T-cell (primary cell): ENCODE data around the gene MORN1. TPM values are rescaled to one million over a fixed set of nuclear protein-coding genes. Genes with fewer than 3 reads are reported as not detected.

ENCODE experiments used
- ATAC-seq, 4 experiments: fragments of 200-7000 bp in 3 of 4; fragments of 150-1000 bp in 1 of 4; cut with Tn5 transposase; replicated peaks in 1 of 4; 1 replicate in 3 of 4; 2 replicates in 1 of 4; pipeline ENCODE4 v1.10.0; 2021; ENCODE audit warnings: moderate library complexity in 3 of 4, mild to moderate bottlenecking in 2 of 4, moderate number of reproducible peaks in 1 of 4
- CTCF ChIA-PET, 2 donors: fragments of 300-600 bp; sonication (Branson Sonifier 250); formaldehyde crosslinking; loops; one replicate each; lab custom pipeline; 2022; ENCODE audit warnings: antibody characterized with exemption in 2 of 2; lab: Charles Lee
- POLR2A ChIA-PET, 2 donors: fragments of 300-600 bp; sonication (Branson Sonifier 250); formaldehyde crosslinking; loops; one replicate each; lab custom pipeline; 2022; ENCODE audit warnings: antibody characterized with exemption in 2 of 2; lab: Charles Lee
- DNase-seq, 35 experiments: peaks; one replicate each; pipeline versions ENCODE4 v3.0.0 to v3.0.0-alpha.2; 2013 to 2023
- H3K27ac ChIP-seq: one replicate; pipeline ENCODE4 v1.5.1; 2013; ENCODE audit warnings: low read length
- H3K27me3 ChIP-seq, 2 experiments: replicated peaks in 1 of 2; 1 replicate in 1 of 2; 2 replicates in 1 of 2; pipeline versions ENCODE4 v1.6.1 to v1.7.0; 2013; ENCODE audit warnings: low read length in 1 of 2, mixed read lengths in 1 of 2; ENCODE audit not compliant: control insufficient read depth in 2 of 2, insufficient read depth in 2 of 2; ENCODE audit errors: extremely low read depth in 1 of 2
- H3K36me3 ChIP-seq, 2 donors: 1 replicate in 1 of 2; 2 replicates in 1 of 2; pipeline versions ENCODE4 v1.6.1 to v1.7.0; 2013; ENCODE audit warnings: low read length in 1 of 2; ENCODE audit not compliant: control insufficient read depth in 2 of 2, insufficient read depth in 1 of 2; ENCODE audit errors: extremely low read depth in 1 of 2
- H3K4me1 ChIP-seq, 2 experiments: 1 replicate in 1 of 2; 2 replicates in 1 of 2; pipeline versions ENCODE4 v1.6.1 to v1.7.0; 2013; ENCODE audit warnings: low read length in 2 of 2, mixed read lengths in 1 of 2; ENCODE audit not compliant: insufficient read depth in 2 of 2, control insufficient read depth in 1 of 2; ENCODE audit errors: extremely low read depth in 1 of 2
- H3K4me3 ChIP-seq, 2 donors: 1 replicate in 1 of 2; 2 replicates in 1 of 2; pipeline versions ENCODE4 v1.5.1 to v1.7.0; 2013; ENCODE audit warnings: mild to moderate bottlenecking in 2 of 2, low read length in 1 of 2, moderate library complexity in 1 of 2; ENCODE audit not compliant: control insufficient read depth in 1 of 2; ENCODE audit errors: extremely low read depth in 1 of 2
- H3K9me3 ChIP-seq: 2 replicates; pipeline ENCODE4 v1.7.0; 2013
- H3K27ac Mint-ChIP-seq, 2 donors: one replicate each; pipeline ENCODE4 v1.8.0; 2020 to 2021; ENCODE audit warnings: mild to moderate bottlenecking in 2 of 2, mixed read lengths in 2 of 2
- H3K27me3 Mint-ChIP-seq, 2 donors: one replicate each; pipeline ENCODE4 v1.8.0; 2021 to 2022; ENCODE audit warnings: mixed read lengths in 2 of 2
- H3K36me3 Mint-ChIP-seq: one replicate; pipeline ENCODE4 v1.8.0; 2021; ENCODE audit warnings: mixed read lengths
- H3K4me1 Mint-ChIP-seq, 3 donors: one replicate each; pipeline ENCODE4 v1.8.0; 2020 to 2022; ENCODE audit warnings: mixed read lengths in 3 of 3, mild to moderate bottlenecking in 1 of 3
- H3K4me3 Mint-ChIP-seq, 3 donors: one replicate each; pipeline ENCODE4 v1.8.0; 2020 to 2022; ENCODE audit warnings: mild to moderate bottlenecking in 3 of 3, mixed read lengths in 3 of 3, moderate library complexity in 3 of 3
- H3K9me3 Mint-ChIP-seq, 3 donors: one replicate each; pipeline ENCODE4 v1.8.0; 2020 to 2022; ENCODE audit warnings: mixed read lengths in 3 of 3
- WGBS: methylation state at CpG from one replicate; pipeline ENCODE4 v1.1.5; 2013; ENCODE audit warnings: missing lambda C conversion rate; ENCODE audit not compliant: insufficient coverage; 5-methylcytosine and 5-hydroxymethylcytosine counted together
- total RNA-seq, 35 experiments: library from RNA in 6 of 35; stranded (reverse) in 6 of 35; fragments of 120-200 nt in 1 of 35; gene quantifications; one replicate each; pipeline versions ENCODE4 v1.2.1 to v1.2.4 and lab custom pipeline; 2013 to 2026

The MORN1 gene
- total RNA-seq, 5 donors from 2014 or later (not counting 1 experiment from before 2014, with no cell fraction given): 8.2 to 17.5 (median 13.2) TPM

GRCh38 chr1:2383576-2383975 lies 7.8 kb downstream of the MORN1 start:
- ATAC-seq: no peak
- ChIA-PET POLR2A (no interaction called here), CTCF (interaction anchor here in 1 of 2 donors (0.9 kb wide), 1 partner anchor 189 kb away, joined by 3 read pairs; the partner anchor contains the start of gene FAAP20)
- Mint-ChIP-seq H3K27ac (no peak overlapping the region), H3K36me3 (no peaks in the 10 kb centered on the region), H3K4me1 (peaks cover 0 to 2% (median 0%) of the 10 kb centered on the region in 3 donors), H3K4me3 (no peak overlapping the region), H3K9me3 (no peaks in the 10 kb centered on the region), H3K27me3 (no peaks in the 10 kb centered on the region)
- no peaks in the 10 kb centered on the region for H3K27me3 ChIP-seq
- no peak overlapping the region for H3K27ac ChIP-seq
- peaks cover 4 to 14% of the 10 kb centered on the region in 2 experiments for H3K4me1 ChIP-seq
- DNase-seq: no peak
- H3K4me3 ChIP-seq: no peak overlapping the region
- peaks cover 0 to 2% of the 10 kb centered on the region in 2 donors for H3K36me3 ChIP-seq
- no peaks in the 10 kb centered on the region for H3K9me3 ChIP-seq
- WGBS: 91% methylated on average over 10 of the region's 14 CpGs

DNA sequence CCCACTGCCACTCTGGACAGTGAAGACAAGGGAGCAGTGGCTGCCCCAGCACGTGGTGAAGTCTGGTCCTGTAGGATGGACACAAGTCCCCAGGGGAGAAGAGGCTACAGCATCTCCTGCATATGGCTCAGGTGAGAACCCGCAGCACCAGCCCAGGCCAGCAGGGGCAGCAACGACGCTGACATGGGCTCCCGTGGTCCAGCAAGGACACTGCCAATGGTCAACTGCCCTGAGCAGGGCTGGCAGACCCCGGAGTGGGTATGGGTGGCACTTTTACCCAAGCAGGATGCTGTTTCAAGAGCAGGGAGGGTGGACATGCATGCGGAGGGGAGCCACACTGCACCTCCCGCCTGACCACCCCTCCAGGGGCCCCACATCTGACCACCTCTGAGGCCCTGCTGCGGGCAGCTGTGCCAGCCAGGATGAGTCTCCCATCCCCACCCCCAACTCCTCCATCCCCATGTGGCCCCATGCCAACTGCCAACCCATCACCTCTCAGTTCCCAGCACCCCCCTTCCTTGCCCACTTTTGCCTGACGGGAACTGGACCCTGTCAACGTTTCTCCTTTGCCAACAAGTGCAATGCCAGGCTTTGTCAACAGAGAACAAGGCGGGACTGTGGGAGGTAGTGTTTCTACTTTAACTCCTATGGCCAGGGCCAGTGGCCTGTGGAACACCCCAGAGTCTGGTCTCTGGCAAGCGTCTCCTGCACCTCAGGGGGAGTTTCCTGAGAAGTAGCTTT lies 8.6 kb downstream of the MORN1 start:
- H3K36me3 Mint-ChIP-seq: no peaks in the 10 kb centered on the region

DNA sequence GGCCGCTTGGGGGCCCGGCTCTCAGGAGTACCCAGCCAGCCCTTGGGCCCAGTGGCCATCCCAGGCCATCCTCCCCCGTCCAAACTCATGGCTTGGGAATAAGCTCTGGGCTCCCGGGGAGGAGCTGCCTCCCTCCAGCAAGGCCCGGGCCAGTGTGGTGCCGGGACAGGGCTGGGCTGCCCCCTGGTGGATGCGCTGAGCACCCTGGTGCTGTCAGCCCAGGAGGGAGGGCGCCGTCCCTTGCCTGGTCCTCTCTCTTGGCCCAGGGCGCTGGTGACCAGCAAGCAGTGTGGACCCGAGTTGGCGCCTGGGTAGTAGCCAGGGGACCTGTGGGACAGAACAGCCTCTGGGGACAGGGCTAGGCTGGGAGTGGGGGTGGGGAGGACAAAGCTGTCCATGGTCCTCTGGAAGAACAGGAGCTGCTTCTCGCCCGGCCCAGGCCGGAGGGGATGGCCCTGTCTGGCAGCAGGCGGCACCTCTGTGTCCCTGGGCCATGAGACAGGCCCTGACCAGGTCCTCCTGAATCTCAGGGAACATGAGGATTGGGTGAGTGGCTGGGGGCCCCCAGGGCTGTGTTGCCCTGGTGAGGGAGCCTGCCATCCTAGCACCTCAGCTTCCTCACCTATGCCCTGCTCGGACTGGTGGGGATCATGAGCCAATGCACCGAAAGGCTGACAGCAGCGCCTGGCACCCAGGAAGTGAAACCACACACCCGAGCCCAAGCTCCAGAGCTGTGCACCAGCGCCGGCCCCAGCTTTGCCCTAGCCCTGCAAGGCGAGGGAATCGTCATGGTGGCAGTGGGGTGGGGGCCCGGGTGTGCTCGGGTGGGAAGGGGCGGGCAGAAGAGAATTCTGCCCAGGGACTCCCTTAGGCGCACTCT lies 9.4 kb downstream of the MORN1 start:
- Histone ChIP-seq H3K4me1 (peaks cover 4 to 14% of the 10 kb centered on the region in 2 experiments), H3K9me3 (no peaks in the 10 kb centered on the region), H3K36me3 (no peaks in the 10 kb centered on the region), H3K4me3 (no peak overlapping the region), H3K27me3 (no peaks in the 10 kb centered on the region), H3K27ac (no peak overlapping the region)
- DNase-seq (peak; percentile 43 to 85 (median 67)), ATAC-seq (peak; percentile 92 to 97 (median 94))
- Mint-ChIP-seq H3K4me1 (peaks cover 0 to 2% (median 0%) of the 10 kb centered on the region in 3 donors), H3K36me3 (no peaks in the 10 kb centered on the region), H3K4me3 (no peak overlapping the region), H3K27me3 (no peaks in the 10 kb centered on the region), H3K9me3 (no peaks in the 10 kb centered on the region), H3K27ac (no peak overlapping the region)
- WGBS: 38% methylated on average over 22 of the region's 28 CpGs
- ChIA-PET CTCF (interaction anchor here (0.6 to 2.8 kb wide), 11 partner anchors 10 to 440 kb away, joined by 3 to 32 read pairs (median 5); partner anchors contain the start of genes FAAP20 (in 2 of the 2), MORN1 (in 1 of the 2) and RER1 (in 1 of the 2)), POLR2A (interaction anchor here in 1 of 2 donors (0.6 kb wide), 1 partner anchor 142 kb away, joined by 8 read pairs; no protein-coding TSS in a partner anchor)

More for the DNA sequence above, 8.6 kb downstream of the MORN1 start:
- peaks cover 0 to 2% of the 10 kb centered on the region in 2 donors for H3K36me3 ChIP-seq
- ChIA-PET POLR2A (no interaction called here), CTCF (interaction anchor here (0.6 to 2.8 kb wide), 8 partner anchors 9 to 188 kb away, joined by 3 to 32 read pairs (median 4); partner anchors contain the start of genes FAAP20 (in 2 of the 2), MORN1 (in 1 of the 2) and RER1 (in 1 of the 2))
- 52% methylated on average over 9 of the region's 13 CpGs for WGBS
- peak in 6 of 35 experiments; percentile 17 to 46 (median 21) for DNase-seq
- no peak overlapping the region for H3K27ac ChIP-seq
- Mint-ChIP-seq H3K4me3 (no peak overlapping the region), H3K27ac (no peak overlapping the region), H3K9me3 (no peaks in the 10 kb centered on the region), H3K27me3 (no peaks in the 10 kb centered on the region), H3K4me1 (peaks cover 0 to 2% (median 0%) of the 10 kb centered on the region in 3 donors)
- peaks cover 4 to 14% of the 10 kb centered on the region in 2 experiments for H3K4me1 ChIP-seq
- H3K27me3 ChIP-seq: no peaks in the 10 kb centered on the region
- no peaks in the 10 kb centered on the region for H3K9me3 ChIP-seq
- no peak overlapping the region for H3K4me3 ChIP-seq
- no peak for ATAC-seq

DNA sequence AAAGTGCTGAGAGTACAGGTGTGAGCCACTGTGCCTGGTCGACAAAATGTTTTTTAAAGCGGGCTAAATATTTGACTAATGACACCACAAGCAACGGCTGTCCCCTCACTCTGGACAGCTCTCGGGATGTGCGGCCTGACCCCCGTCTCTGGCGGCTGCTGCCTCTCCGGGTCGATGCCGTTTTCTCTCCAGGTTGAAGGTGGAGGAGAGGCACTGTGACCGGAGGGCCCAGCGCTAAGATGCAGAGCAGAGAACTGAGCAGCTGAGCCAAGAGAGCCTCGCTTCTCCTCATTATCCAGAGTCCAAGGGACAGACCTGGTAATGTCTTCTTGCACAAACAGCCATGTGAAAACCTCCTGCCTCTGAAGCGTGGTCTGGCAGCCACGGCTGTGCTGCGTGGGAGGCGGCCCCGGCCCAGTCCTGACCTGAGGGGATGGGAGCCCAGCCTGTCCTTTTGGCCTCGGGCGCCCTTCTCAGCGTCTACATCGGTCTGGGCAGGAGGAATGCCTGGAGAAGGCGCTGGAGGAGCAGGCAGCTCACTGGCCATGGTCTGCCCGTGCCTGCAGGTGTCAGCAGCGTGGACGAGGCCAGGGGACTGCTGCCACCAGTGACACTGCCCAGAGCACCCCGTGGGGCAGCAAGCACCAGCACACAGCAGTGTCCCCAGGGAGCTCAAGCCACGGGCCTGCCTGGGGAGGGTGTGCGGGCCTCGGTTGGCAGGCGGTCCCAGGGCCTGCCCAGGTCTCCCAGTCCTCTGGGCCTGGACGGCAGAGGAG lies 10.3 kb downstream of the MORN1 start:
- peak in 2 of 4 experiments; percentile 4 to 9 for ATAC-seq
- Histone ChIP-seq H3K4me3 (no peak overlapping the region), H3K27me3 (peaks cover 0 to 4% of the 10 kb centered on the region in 2 experiments), H3K4me1 (peaks cover 4 to 14% of the 10 kb centered on the region in 2 experiments), H3K27ac (no peak overlapping the region), H3K36me3 (no peaks in the 10 kb centered on the region), H3K9me3 (no peaks in the 10 kb centered on the region)
- no peak overlapping the region for H3K4me3 Mint-ChIP-seq
- H3K4me1 Mint-ChIP-seq: peaks cover 0 to 2% (median 0%) of the 10 kb centered on the region in 3 donors
- 90% methylated on average over 27 of the region's 32 CpGs for WGBS
- no peaks in the 10 kb centered on the region for H3K27me3 Mint-ChIP-seq
- CTCF ChIA-PET: interaction anchor here (0.6 to 2.8 kb wide), 6 partner anchors 59 to 186 kb away, joined by 3 to 32 read pairs (median 7); partner anchors contain the start of gene FAAP20 (in 2 of the 2)
- DNase-seq: no peak
- no peak overlapping the region for H3K27ac Mint-ChIP-seq
- POLR2A ChIA-PET: no interaction called here
- H3K9me3 Mint-ChIP-seq: no peaks in the 10 kb centered on the region
- no peaks in the 10 kb centered on the region for H3K36me3 Mint-ChIP-seq

GRCh38 chr1:2379733-2380404 lies 11.5 kb downstream of the MORN1 start:
- Histone ChIP-seq H3K4me1 (peaks cover 4 to 14% of the 10 kb centered on the region in 2 experiments), H3K27me3 (peaks cover 0 to 4% of the 10 kb centered on the region in 2 experiments), H3K4me3 (no peak overlapping the region), H3K9me3 (no peaks in the 10 kb centered on the region), H3K27ac (no peak overlapping the region), H3K36me3 (no peaks in the 10 kb centered on the region)
- H3K36me3 Mint-ChIP-seq: no peaks in the 10 kb centered on the region
- no peak overlapping the region for H3K4me3 Mint-ChIP-seq
- ATAC-seq (no peak), DNase-seq (no peak)
- peaks cover 0 to 2% (median 0%) of the 10 kb centered on the region in 3 donors for H3K4me1 Mint-ChIP-seq
- ChIA-PET POLR2A (no interaction called here), CTCF (interaction anchor here in 1 of 2 donors (1.0 to 2.8 kb wide), 2 partner anchors 185 to 246 kb away, joined by 3 to 32 read pairs; partner anchors contain the start of gene FAAP20)
- H3K9me3 Mint-ChIP-seq: no peaks in the 10 kb centered on the region
- no peaks in the 10 kb centered on the region for H3K27me3 Mint-ChIP-seq
- 84% methylated on average over 20 of the region's 23 CpGs for WGBS
- H3K27ac Mint-ChIP-seq: no peak overlapping the region
